HG03439 (cell line): ENCODE data around the gene CAMK1D.

Experiments used
- ATAC-seq: cut with Tn5 transposase; IDR thresholded peaks from one replicate; pipeline ENCODE4 v1.9.1; 2021; ENCODE audit warnings: mild to moderate bottlenecking, moderate library complexity; ENCODE audit not compliant: unreplicated experiment

CAMK1D gene

DNA sequence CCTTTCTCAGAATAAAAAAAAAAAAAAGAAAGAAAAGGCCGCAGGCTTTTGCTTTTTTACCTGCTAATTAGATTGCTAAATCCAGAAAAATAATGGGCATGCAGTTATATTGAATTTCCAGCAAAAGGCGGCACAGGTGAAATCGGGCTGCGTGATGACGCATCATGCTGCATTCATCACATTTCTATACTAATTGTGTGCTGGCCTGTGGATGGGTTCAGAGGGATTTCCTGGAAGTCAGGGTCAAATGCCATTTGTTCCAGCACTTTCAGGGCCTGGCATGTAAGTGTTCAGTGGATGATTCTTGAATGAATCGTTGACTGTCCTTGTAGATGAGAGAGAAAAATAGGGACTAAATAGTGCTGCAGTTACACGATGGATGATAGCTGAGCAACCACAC is 292.7 kb downstream of the CAMK1D start:
- ATAC-seq = no peak

DNA sequence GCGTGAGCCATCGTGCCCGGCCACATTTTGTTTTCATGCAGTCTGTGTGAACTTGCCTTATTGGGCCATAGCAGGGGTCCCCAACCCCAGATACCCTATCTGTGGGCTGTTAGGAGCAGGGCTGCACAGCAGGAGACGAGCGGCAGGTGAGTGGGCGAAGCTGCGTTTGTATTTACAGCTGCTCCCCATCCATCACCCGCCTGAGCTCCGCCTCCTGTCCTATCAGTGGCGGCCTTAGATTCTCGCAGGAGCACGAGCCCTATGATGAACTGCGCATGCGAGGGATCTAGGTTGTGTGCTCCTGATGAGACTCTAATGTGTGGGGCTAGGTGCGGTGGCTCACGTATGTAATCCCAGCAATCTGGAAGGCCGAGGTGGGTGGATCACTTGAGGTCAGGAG is 293.9 kb downstream of the CAMK1D start:
- no peak for ATAC-seq

DNA sequence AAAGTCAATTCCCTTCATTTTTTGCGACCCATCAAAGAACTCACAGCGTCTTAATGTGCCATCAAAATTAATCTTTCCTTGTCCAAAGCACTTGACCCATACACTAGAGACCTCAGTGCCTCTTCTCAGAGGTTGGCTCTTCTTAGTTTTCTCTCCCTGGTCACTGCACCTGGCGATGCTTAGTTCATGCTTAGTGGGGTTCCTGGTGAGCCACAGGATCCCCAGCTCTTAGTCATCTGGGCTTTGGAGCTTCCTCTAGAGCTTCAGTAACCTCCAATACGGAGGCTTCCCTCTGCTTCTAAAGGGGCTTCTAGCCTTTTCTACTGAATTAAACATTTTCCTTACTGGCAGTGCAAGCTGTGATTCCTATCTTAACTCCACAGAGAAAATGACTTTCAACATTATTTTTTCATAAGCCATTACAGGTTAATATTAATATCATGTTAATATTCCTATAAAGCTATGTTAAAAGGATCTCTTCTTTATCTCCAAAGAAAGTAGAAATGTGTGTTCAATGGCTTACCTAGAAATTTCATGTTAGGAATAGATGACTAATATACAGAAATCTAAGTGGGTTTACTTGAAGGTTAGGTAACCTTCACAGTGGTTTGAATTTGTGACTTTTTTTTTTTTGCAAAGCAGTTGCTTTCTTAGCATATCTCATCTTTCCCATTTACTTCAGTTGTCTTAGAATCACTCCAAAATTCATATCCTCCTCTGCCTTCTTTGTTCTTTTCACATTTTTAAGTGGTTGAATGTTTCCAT is 295.2 kb downstream of the CAMK1D start:
- no peak for ATAC-seq

DNA sequence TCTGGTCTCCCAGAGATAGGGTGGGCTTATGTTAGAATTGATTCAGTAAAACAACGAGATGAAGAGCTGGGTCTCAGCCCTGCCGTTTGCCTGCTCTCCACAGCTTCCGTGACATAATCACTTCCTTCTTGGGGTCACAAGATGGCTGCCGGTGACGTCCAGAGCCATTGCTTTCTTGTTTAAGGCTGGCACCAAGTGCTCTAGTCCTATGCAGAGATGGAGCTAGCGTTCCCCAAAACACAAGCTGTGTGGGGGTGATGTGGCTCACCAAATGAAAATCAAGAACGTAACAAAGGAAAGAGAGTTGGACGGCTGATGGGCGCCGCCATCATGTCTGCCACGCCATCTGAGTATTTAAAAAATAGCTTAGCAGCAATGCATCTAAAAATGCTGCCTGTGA is 296.1 kb downstream of the CAMK1D start:
- ATAC-seq = no peak

DNA sequence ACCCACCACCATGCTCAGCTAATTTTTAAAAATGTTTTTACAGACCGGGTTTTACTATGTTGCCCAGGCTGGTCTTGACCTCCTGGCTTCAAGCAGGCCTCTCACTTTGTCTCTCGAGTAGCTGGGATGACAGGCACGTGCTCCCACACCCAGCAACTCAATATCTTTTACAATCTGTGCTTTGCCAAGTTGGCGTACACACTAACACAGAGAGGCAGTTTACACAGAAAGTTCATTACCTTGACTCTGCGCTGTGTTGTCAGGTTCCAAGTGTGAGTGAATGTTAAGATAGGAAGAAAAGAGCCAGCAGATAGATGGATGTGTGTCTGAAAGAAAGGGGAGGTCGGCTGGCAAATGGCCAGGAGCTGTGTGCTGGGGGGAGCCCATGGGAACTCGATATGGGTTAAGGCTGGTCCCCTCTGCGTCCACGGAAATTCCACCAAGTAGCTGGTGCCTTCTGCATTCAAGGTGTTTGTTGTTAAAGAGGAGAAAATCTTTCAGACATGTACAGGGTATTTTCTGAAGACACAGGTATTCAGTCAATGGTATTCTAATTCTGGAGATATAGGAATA is 299.8 kb downstream of the CAMK1D start:
- ATAC-seq = no peak

GRCh38 chr10:12650122-12650521 is 300.8 kb downstream of the CAMK1D start:
- ATAC-seq = no peak

DNA sequence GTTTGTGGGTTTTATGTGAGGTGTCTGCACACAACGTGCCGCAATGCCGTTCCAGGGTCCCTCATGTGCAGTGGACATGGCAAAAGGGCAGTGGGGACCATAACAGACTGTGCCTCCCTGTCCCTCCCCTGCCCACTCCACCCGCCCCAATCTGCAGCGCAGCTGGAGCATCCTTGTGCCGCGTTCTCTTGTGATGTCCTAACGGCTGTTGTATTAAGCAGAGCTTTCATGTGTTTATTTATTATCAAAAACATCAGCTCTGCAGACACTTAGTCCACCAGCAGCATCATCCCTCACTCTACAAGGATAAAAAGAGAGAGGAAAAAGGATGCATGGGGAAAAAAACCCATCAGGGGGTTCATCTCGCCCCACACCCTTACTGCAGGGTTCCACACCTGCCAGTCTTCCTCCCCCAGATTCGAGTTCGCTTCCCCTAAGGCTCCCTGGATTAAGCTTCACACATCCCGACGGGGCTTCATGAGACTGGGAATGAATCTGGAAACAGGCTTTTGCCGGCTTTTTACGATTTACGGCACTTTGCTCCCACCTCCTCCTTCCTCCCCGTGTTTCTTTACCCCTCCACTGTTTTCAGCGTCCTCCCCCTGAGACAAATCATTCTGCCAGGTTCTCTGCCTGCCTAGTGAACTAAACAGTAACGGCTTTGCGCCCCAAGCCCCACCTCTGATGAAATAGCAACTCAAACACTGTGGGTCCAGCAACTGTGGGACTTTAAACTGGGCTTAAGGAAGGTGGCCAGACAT is 301.4 kb downstream of the CAMK1D start:
- ATAC-seq = no peak

DNA sequence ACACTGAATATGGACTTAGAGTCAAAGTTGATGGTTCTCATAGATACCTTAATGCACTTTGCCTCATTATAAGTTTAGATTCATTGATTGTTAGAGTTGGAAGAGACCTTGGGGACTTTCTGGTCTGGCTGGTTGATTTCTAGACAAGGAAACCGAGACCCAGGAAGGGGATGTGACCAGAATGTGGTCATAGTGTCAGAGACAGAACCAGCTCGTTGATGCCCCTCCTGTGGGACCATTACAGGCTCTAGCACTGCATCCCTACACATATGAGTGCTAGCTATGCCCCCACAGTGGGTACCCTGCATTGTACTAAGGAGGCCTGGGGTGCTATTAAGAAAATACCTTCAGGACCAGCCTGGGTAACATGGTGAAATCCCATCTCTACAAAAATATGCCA is 306.6 kb downstream of the CAMK1D start:
- no peak for ATAC-seq

DNA sequence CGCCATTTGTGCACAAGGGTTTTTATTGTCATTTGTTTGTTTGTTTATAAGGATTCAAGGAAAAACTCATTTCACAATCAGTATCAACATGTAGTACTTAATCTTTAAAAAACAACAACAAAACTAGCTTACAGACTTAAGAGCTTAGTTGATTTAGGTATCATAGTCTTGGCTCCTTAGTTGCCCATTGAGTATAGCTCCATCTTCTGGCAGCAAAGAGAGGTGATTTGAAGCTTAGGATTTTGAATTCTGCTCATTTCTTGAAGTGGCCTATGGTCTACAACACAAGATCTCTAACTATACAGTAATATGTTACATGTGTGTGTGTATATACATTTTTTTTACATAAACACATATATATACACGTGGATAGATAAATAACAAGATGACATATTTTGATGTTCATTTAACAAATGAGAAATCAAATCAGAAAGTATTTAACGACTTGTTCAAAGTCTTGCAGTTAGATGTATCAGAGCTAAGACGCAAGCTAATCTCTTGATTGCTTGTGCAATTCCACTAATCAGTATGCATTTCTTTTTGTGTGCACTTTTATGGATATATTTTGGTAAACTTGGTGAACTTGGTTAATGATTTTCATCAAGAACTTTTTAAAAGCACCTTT is 307.3 kb downstream of the CAMK1D start:
- ATAC-seq = no peak

GRCh38 chr10:12657489-12657888 is 308.1 kb downstream of the CAMK1D start:
- ATAC-seq = no peak

GRCh38 chr10:12658526-12658925 is 309.2 kb downstream of the CAMK1D start:
- ATAC-seq = no peak

DNA sequence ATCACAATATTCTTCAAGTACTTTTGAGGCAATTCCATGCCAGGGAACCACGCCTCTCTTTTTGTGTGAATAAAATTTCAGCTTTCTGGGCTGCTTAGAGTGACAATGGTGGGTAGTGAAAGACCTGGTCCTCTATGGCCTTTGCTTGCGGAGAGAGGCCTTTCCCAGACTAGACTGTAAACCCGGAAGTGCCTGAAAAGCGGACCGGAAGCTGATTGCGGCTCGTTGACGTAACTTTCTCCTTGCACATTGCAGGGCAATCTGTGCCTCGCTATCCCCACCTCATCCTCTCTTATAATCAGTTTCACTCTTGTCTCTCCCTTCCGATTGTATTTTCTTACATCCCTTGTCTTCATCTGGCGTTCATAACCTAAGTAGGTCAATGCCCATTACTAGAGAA is 310.4 kb downstream of the CAMK1D start:
- ATAC-seq = no peak

DNA sequence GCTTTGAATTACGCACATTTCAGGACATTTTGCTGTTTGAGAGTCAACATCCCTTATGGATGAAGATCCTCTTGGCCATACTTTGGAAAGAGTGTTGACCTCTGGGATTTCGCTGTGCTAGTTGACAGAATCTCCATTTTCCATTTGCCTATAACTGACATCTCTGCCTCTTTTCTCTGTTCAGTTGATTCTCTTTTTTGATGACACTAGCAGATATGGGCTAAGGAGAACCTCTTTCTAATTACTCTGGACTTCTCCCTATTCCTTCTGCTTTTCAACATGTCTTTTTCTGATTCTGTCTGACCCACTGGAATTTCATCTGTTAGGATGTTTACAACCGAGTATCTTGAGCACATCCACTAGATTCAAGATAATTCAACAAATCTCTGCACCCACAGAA is 311.5 kb downstream of the CAMK1D start:
- no peak for ATAC-seq

GRCh38 chr10:12661671-12662070 is 312.3 kb downstream of the CAMK1D start:
- ATAC-seq = no peak

DNA sequence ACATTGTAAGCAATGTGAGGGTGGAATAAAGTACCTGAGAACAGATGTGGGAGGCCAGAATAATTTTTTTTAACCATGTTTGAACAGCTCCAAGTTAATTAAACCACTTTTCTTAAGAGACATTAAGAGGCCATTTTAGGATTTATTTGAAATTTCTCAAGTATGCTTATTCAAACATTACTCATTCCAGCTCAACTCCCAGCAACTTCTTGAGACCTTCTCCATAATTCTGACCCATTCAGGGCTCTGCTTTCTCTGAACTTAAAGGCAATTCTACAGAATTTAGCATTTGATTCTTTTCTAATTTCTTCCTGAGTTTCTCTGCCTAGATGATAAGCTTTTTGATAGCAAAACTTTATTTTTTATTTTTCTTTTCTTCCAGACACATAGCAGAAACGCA is 314.5 kb downstream of the CAMK1D start:
- no peak for ATAC-seq

DNA sequence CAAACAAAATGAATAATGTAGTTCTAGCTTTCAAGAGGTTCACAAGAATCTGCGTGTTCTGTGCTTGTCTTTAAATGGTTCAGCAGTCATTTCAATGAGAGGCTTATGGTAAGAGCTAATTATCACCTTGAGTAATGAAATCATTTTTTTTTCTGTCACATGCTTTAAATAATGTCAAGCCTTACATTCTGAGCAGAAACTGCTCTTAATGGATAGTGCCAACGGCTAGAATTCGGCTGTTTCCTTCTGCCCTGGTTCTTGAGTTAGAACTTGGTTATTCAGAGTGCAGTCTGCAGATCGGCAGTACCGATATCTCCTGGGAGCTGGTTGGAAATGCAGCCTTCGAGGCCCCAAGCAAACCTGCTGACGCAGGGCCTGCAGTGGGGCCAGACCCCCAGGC is 316.2 kb downstream of the CAMK1D start:
- no peak for ATAC-seq

GRCh38 chr10:12667052-12667451 is 317.7 kb downstream of the CAMK1D start:
- ATAC-seq = no peak

GRCh38 chr10:12668634-12669033 is 319.3 kb downstream of the CAMK1D start:
- no peak for ATAC-seq

DNA sequence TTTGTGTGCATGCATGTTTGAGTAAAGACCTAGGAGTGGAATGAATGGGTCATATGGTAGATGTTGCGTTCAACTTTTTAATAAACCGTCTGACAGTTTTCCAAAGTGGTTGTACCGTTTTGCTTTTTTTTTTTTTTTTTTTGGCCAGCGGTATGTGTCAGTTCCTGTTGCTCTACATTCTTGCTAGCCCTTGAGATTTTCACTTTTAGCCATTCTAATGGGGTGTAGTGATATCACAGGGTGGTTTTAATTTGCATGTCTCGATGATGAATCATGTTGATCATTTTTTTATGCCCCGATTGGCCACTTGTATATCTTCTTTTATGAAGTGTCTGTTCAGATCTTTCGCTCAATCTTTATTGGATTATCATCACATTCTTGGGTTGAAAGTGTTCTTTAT is 320.7 kb downstream of the CAMK1D start:
- no peak for ATAC-seq

DNA sequence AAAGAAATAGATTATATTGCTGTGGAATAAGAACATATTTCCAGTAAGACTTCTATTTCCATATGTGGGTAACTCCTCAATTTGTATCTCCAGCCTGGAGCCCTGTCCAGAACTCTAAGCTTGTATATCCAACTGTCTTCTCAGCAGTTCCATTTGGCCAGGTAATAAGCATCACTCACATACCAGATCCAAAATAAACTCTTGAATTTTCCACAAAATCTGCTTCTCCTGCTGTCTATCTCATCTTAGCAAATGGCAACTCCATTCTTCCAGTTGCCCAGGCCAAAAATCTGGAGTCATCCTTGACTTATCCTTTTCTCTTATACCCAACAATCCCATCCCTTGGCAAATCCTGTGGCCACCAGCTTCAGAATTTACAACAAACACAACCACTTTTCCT is 325.8 kb downstream of the CAMK1D start:
- ATAC-seq = no peak

DNA sequence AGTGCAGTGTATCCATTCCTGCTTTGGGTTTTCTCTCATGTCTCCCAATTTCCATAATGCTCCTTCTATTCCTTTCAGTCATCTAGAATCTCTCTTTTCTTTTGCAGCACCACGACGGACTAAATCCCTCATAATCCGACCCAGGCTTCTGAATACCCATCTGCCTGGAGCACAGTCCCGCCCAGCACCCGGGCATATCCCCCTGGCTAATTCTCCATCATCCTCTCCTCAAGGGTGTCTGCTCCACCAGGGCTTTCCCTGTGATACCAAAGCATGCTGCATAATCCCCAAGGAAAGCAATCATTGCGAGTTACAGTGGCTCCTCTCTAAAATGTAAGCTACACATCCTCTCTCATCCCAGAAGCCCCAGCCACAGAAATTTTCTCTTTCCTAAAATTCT is 330.3 kb downstream of the CAMK1D start:
- ATAC-seq = no peak

- no peak for ATAC-seq
Observed at GRCh38 chr10:12681252-12681651, 331.9 kb downstream of the CAMK1D start.
